Adrenal gland (tissue), 12 donors: ENCODE data around the gene PEAK1. TPM values are rescaled to one million over a fixed set of nuclear protein-coding genes. Genes with fewer than 3 reads are reported as not detected.
A peak's percentile ranks its signal among the peaks of the same experiment; 100 is the strongest.

Source experiments
- DNase-seq, 7 donors: peaks; one replicate each; pipeline ENCODE4 v3.0.0-alpha.2; 2019 to 2020
- H3K27ac ChIP-seq, 5 donors: fragments of 200-600 bp; sonication (generic) in 4 of 5; 1 replicate in 3 of 5; 2 replicates in 2 of 5; pipeline versions ENCODE4 v1.5.1 to v1.8.0; 2016 to 2020; ENCODE audit warnings: mild to moderate bottlenecking in 1 of 5
- H3K27me3 ChIP-seq: fragments of 200-600 bp; 2 replicates; pipeline ENCODE4 v1.8.0; 2021
- H3K36me3 ChIP-seq, 2 donors: fragments of 200-600 bp; replicated peaks in 1 of 2; 1 replicate in 1 of 2; 2 replicates in 1 of 2; pipeline versions ENCODE4 v1.5.1 to v1.8.0; 2018 to 2022
- H3K4me1 ChIP-seq, 2 donors: fragments of 200-600 bp; replicated peaks in 1 of 2; 1 replicate in 1 of 2; 2 replicates in 1 of 2; pipeline versions ENCODE4 v1.5.1 to v1.8.0; 2018 to 2021
- H3K4me3 ChIP-seq, 4 donors: fragments of 200-600 bp; sonication (generic) in 3 of 4; one replicate each; pipeline ENCODE4 v1.5.1; 2016 to 2018
- H3K9me3 ChIP-seq, 3 donors: fragments of 200-600 bp; sonication (generic) in 1 of 3; replicated peaks in 1 of 3; 1 replicate in 2 of 3; 2 replicates in 1 of 3; pipeline versions ENCODE4 v1.5.1 to v1.8.0; 2016 to 2021
- CTCF ChIP-seq, 6 experiments: fragments of 450-650 bp in 4 of 6; fragments of 200-600 bp in 2 of 6; sonication (generic) in 1 of 6; IDR thresholded peaks; 1 replicate in 5 of 6; 2 replicates in 1 of 6; pipeline versions ENCODE4 v1.5.1 to v1.8.0; 2016 to 2021; ENCODE audit warnings: antibody characterized with exemption in 6 of 6, mild to moderate bottlenecking in 2 of 6, moderate library complexity in 1 of 6
- POLR2A ChIP-seq, 2 donors: fragments of 450-650 bp; IDR thresholded peaks; one replicate each; pipeline ENCODE4 v1.6.1; 2017; ENCODE audit warnings: antibody characterized with exemption in 2 of 2, mild to moderate bottlenecking in 2 of 2, moderate library complexity in 1 of 2
- WGBS, 4 donors: extraction: QIAGEN DNeasy Blood & Tissue Kit in 2 of 4; methylation state at CpG; one replicate each; pipeline versions ENCODE4 v1.1.5 to v1.1.7; 2013 to 2017; 5-methylcytosine and 5-hydroxymethylcytosine counted together
- intact Hi-C, 2 donors: fragments of 100-400 bp; cut with DNase I; formaldehyde crosslinking; loops; one replicate each; pipeline versions ENCODE4 v1.14.1 to v1.15.0; 2022 to 2023
- polyA plus RNA-seq, 3 donors: library from polyadenylated mRNA; stranded (reverse); fragments of 200-250 nt in 2 of 3; fragments of 350-450 nt in 1 of 3; fragmentation: Illumina TruSeq in 1 of 3; extraction: RNeasy Lipid Tissue Mini Kit (QIAGEN cat#74804) in 1 of 3; gene quantifications; one replicate each; pipeline ENCODE4 v1.2.3, GENCODE V29; 2013 to 2014
- total RNA-seq, 9 donors: library from RNA; depleted of rRNA in 4 of 9; stranded (reverse); fragments of >200 nt in 4 of 9; fragments of 120-200 nt in 1 of 9; fragmentation: NEBNext Ultra II Directional in 1 of 9; extraction: Animal tissue kit (Norgen Biotek cat#: 25700) in 1 of 9; gene quantifications; one replicate each; pipeline versions ENCODE4 v1.1.0 to v1.2.4, GENCODE V29; 2013 to 2023
- donor health status: healthy with polysubstance abuse.
- donor health status: Bipolar disorder and iron deficiency.
- donor health status: DM: yes; HTN: yes; CAD: no.
- donor health status: DM: no; HTN: no; CAD: no.
- donor health status: DM: no; HTN: no; CAD: no.
- donor health status: DM: yes; HTN: yes; CAD: no.

The PEAK1 gene
- total and polyA plus RNA-seq, 12 donors = 3.1 to 68.4 (median 26.4) TPM

DNA sequence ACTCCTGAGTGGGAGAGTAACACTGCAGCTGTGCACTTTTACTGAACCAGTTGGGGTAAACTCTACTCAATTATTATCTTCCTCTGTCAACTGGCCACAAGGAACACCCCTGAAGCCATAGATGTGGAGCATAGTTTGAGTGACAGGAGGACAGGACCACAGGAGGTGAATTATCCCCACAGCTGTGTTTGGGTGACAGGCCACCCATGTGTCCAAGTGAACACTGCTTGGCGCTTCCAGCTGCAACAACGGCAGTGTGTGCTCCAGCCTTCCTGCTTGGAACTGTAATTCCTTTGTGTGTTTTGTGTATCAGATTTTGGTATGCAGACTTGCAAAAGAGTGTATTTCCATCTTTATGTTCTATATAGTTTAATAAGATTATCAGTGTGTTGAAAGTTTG is 328.8 kb downstream of the PEAK1 start:
- Histone ChIP-seq H3K9me3 (no peaks in the 10 kb centered on the region), H3K27me3 (no peaks in the 10 kb centered on the region), H3K27ac (no peak overlapping the region), H3K4me3 (no peak overlapping the region), H3K4me1 (no peaks in the 10 kb centered on the region), H3K36me3 (no peaks in the 10 kb centered on the region)
- no peak for TF ChIP-seq POLR2A (IDR thresholded peaks at IDR 0.05)
- no peak for TF ChIP-seq CTCF (IDR thresholded peaks at IDR 0.05)
- DNase-seq = peak in 1 of 7 donors; percentile 14
- intact Hi-C loops = no loop called here
- 81 to 96% (median 90%) methylated on average over 2 of the region's 2 CpGs for WGBS, 4 donors

GRCh38 chr15:77087213-77087612 is 332.7 kb downstream of the PEAK1 start:
- peaks cover 0 to 8% of the 10 kb centered on the region in 2 donors for H3K4me1 ChIP-seq
- no peak for TF ChIP-seq POLR2A (IDR thresholded peaks at IDR 0.05)
- TF ChIP-seq CTCF (IDR thresholded peaks at IDR 0.05) = no peak
- 79 to 96% (median 92%) methylated on average over 2 of the region's 2 CpGs for WGBS, 4 donors
- H3K9me3 ChIP-seq = no peaks in the 10 kb centered on the region
- H3K36me3 ChIP-seq = no peaks in the 10 kb centered on the region
- no peak overlapping the region for H3K4me3 ChIP-seq
- no peak for DNase-seq
- H3K27me3 ChIP-seq = no peaks in the 10 kb centered on the region
- intact Hi-C loops = no loop called here
- no peak overlapping the region for H3K27ac ChIP-seq

GRCh38 chr15:77085297-77085696 is 334.6 kb downstream of the PEAK1 start:
- DNase-seq = peak in 5 of 7 donors; percentile 47 to 69 (median 55)
- H3K36me3 ChIP-seq = no peaks in the 10 kb centered on the region
- TF ChIP-seq CTCF (IDR thresholded peaks at IDR 0.05) (no peak), POLR2A (IDR thresholded peaks at IDR 0.05) (no peak)

DNA sequence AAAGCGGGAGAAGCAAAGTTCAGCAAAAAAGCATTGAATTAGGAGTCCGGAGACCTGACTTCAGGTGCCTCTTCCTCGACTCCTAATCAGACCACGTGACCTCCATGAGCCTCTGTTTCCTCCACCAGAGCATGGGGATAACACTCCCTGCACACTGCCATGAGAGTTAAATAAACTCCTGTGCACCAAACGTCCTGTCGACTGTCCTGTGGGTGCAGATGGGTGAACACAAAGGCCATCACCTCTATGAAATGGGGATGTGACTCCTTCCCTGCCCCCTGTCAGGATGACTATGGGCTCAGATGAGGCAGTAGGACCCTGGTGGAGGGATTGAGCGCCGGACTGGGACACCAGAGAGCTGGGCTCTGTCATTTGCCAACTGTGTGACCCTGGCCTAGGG is 335.5 kb downstream of the PEAK1 start:
- Histone ChIP-seq H3K4me1 (peaks cover 0 to 8% of the 10 kb centered on the region in 2 donors), H3K4me3 (no peak overlapping the region), H3K27ac (no peak overlapping the region), H3K27me3 (no peaks in the 10 kb centered on the region), H3K9me3 (no peaks in the 10 kb centered on the region), H3K36me3 (no peaks in the 10 kb centered on the region)
- TF ChIP-seq POLR2A (IDR thresholded peaks at IDR 0.05) = no peak
- TF ChIP-seq CTCF (IDR thresholded peaks at IDR 0.05) = no peak
- intact Hi-C loops = no loop called here
- no peak for DNase-seq
- WGBS, 4 donors = 89 to 98% (median 92%) methylated on average over 7 to 8 of the region's 8 CpGs

More at GRCh38 chr15:77085297-77085696, 334.6 kb downstream of the PEAK1 start:
- H3K4me3 ChIP-seq = no peak overlapping the region
- intact Hi-C loops = no loop called here
- H3K27ac ChIP-seq = peak overlapping the region in 1 of 5 donors; percentile 8
- no peaks in the 10 kb centered on the region for H3K9me3 ChIP-seq
- H3K4me1 ChIP-seq = peaks cover 0 to 8% of the 10 kb centered on the region in 2 donors
- H3K27me3 ChIP-seq = no peaks in the 10 kb centered on the region
- 15 to 32% (median 21%) methylated on average over 2 of the region's 2 CpGs for WGBS, 4 donors
